ENCODE results near the gene ASTN2.

DNA sequence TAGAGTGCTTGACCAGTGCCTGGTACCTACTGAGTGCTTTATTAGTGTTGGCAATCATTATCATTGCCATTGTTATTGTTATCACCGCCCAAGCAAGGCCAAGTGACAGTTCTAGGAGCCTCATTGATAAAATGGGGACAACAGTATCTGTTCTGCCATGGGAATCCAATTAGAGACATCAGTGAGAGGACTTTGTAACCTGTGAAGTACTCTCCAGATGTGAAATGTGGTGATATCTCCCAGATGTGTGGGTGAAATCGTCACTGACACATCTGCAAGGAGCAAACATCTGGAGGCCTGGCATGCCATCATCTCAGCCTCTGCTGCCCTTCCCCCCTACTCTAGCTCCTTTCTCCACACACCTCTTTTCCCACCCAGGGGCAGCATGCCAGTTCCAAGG is 1000.5 kb downstream of the ASTN2 start:
- no peak for TF ChIP-seq POLR2AphosphoS5 (IDR thresholded peaks at IDR 0.05; ENCODE audit: low read depth, low read length)
- TF ChIP-seq, protein P1, sequence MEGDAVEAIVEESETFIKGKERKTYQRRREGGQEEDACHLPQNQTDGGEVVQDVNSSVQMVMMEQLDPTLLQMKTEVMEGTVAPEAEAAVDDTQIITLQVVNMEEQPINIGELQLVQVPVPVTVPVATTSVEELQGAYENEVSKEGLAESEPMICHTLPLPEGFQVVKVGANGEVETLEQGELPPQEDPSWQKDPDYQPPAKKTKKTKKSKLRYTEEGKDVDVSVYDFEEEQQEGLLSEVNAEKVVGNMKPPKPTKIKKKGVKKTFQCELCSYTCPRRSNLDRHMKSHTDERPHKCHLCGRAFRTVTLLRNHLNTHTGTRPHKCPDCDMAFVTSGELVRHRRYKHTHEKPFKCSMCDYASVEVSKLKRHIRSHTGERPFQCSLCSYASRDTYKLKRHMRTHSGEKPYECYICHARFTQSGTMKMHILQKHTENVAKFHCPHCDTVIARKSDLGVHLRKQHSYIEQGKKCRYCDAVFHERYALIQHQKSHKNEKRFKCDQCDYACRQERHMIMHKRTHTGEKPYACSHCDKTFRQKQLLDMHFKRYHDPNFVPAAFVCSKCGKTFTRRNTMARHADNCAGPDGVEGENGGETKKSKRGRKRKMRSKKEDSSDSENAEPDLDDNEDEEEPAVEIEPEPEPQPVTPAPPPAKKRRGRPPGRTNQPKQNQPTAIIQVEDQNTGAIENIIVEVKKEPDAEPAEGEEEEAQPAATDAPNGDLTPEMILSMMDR (IDR thresholded peaks at IDR 0.05 in 2 of 3, conservative IDR thresholded peaks at IDR 0.05 in 1 of 3; ENCODE audit: borderline replicate concordance in 1 of 3, insufficient read depth in 1 of 3, low read depth in 2 of 3, low read length in 2 of 3) = no peak
- TF ChIP-seq, protein P2, sequence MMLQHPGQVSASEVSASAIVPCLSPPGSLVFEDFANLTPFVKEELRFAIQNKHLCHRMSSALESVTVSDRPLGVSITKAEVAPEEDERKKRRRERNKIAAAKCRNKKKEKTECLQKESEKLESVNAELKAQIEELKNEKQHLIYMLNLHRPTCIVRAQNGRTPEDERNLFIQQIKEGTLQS (IDR thresholded peaks at IDR 0.05) = no peak
- TF ChIP-seq POLR2A (IDR thresholded peaks at IDR 0.05; ENCODE audit: borderline replicate concordance, extremely low read depth, insufficient read depth, insufficient read length) = no peak
- TF ChIP-seq CEBPB (IDR thresholded peaks at IDR 0.05; ENCODE audit: low read depth) = no peak
- TF ChIP-seq, protein P3, sequence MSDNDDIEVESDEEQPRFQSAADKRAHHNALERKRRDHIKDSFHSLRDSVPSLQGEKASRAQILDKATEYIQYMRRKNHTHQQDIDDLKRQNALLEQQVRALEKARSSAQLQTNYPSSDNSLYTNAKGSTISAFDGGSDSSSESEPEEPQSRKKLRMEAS (IDR thresholded peaks at IDR 0.05) = no peak
- TF ChIP-seq, protein P4, sequence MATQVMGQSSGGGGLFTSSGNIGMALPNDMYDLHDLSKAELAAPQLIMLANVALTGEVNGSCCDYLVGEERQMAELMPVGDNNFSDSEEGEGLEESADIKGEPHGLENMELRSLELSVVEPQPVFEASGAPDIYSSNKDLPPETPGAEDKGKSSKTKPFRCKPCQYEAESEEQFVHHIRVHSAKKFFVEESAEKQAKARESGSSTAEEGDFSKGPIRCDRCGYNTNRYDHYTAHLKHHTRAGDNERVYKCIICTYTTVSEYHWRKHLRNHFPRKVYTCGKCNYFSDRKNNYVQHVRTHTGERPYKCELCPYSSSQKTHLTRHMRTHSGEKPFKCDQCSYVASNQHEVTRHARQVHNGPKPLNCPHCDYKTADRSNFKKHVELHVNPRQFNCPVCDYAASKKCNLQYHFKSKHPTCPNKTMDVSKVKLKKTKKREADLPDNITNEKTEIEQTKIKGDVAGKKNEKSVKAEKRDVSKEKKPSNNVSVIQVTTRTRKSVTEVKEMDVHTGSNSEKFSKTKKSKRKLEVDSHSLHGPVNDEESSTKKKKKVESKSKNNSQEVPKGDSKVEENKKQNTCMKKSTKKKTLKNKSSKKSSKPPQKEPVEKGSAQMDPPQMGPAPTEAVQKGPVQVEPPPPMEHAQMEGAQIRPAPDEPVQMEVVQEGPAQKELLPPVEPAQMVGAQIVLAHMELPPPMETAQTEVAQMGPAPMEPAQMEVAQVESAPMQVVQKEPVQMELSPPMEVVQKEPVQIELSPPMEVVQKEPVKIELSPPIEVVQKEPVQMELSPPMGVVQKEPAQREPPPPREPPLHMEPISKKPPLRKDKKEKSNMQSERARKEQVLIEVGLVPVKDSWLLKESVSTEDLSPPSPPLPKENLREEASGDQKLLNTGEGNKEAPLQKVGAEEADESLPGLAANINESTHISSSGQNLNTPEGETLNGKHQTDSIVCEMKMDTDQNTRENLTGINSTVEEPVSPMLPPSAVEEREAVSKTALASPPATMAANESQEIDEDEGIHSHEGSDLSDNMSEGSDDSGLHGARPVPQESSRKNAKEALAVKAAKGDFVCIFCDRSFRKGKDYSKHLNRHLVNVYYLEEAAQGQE (IDR thresholded peaks at IDR 0.05; ENCODE audit: low read depth) = no peak
